KMS-11 (cell line): ENCODE measurements around the gene C14orf119.

Source experiments
- H2AFZ ChIP-seq: fragments of 200-600 bp; sonication (generic); 2 replicates; pipeline ENCODE4 v1.6.1; 2016; ENCODE audit warnings: antibody characterized with exemption, mixed run types, low read depth
- H3K27ac ChIP-seq: fragments of 200-600 bp; sonication (generic); 2 replicates; pipeline ENCODE4 v1.6.1; 2016; ENCODE audit warnings: mild to moderate bottlenecking, mixed run types
- H3K27me3 ChIP-seq: fragments of 200-600 bp; sonication (generic); 2 replicates; pipeline ENCODE4 v1.6.1; 2017; ENCODE audit warnings: mild to moderate bottlenecking, low read depth, mixed run types, moderate library complexity; ENCODE audit not compliant: insufficient read depth
- H3K36me3 ChIP-seq: fragments of 200-600 bp; sonication (generic); 2 replicates; pipeline ENCODE4 v1.6.1; 2017; ENCODE audit warnings: mild to moderate bottlenecking, mixed run types; ENCODE audit not compliant: insufficient read depth
- H3K4me1 ChIP-seq: fragments of 200-600 bp; sonication (generic); 2 replicates; pipeline ENCODE4 v1.6.1; 2016; ENCODE audit warnings: mild to moderate bottlenecking, low read depth, mixed run types; ENCODE audit not compliant: poor library complexity, severe bottlenecking
- H3K4me2 ChIP-seq: fragments of 200-600 bp; sonication (generic); 2 replicates; pipeline ENCODE4 v1.7.0; 2016; ENCODE audit warnings: mild to moderate bottlenecking, mixed run types
- H3K4me3 ChIP-seq: fragments of 200-600 bp; sonication (generic); IDR thresholded peaks from 2 replicates; pipeline ENCODE4 v1.6.1; 2017; ENCODE audit warnings: low read depth, low read length, mixed read lengths; ENCODE audit not compliant: insufficient read depth
- H3K79me2 ChIP-seq: fragments of 200-600 bp; sonication (generic); 2 replicates; pipeline ENCODE4 v1.6.1; 2016; ENCODE audit warnings: low read depth, mixed run types; ENCODE audit not compliant: insufficient read depth
- H3K9ac ChIP-seq: fragments of 200-600 bp; sonication (generic); 2 replicates; pipeline ENCODE4 v1.6.1; 2016; ENCODE audit warnings: mild to moderate bottlenecking, mixed run types
- H4K20me1 ChIP-seq: fragments of 200-600 bp; sonication (generic); 2 replicates; pipeline ENCODE4 v1.6.1; 2016; ENCODE audit warnings: mild to moderate bottlenecking, mixed run types; ENCODE audit not compliant: insufficient read depth
- CTCF ChIP-seq: fragments of 200-600 bp; sonication (generic); conservative IDR thresholded peaks from 2 replicates; pipeline ENCODE4 v1.6.1; 2017; ENCODE audit warnings: low read depth, mild to moderate bottlenecking, antibody characterized with exemption, low read length, moderate library complexity, mixed read lengths

C14orf119 gene

GRCh38 chr14:23127861-23128260, 32.6 kb downstream of the C14orf119 start:
- Histone ChIP-seq H4K20me1 (no peaks in the 10 kb centered on the region), H3K4me1 (no peaks in the 10 kb centered on the region), H3K79me2 (no peaks in the 10 kb centered on the region), H3K27ac (no peak overlapping the region), H3K4me2 (no peak overlapping the region), H3K27me3 (no peaks in the 10 kb centered on the region), H2AFZ (no peak overlapping the region), H3K9ac (no peak overlapping the region), H3K36me3 (no peaks in the 10 kb centered on the region), H3K4me3 (no peak overlapping the region)
- TF ChIP-seq CTCF: no peak

GRCh38 chr14:23128969-23129758, 33.9 kb downstream of the C14orf119 start:
- no peak overlapping the region for H2AFZ ChIP-seq
- H3K4me1 ChIP-seq: no peaks in the 10 kb centered on the region
- no peaks in the 10 kb centered on the region for H3K36me3 ChIP-seq
- H4K20me1 ChIP-seq: no peaks in the 10 kb centered on the region
- no peak overlapping the region for H3K9ac ChIP-seq
- H3K4me2 ChIP-seq: no peak overlapping the region
- TF ChIP-seq CTCF: no peak
- no peak overlapping the region for H3K27ac ChIP-seq
- H3K4me3 ChIP-seq: no peak overlapping the region
- H3K79me2 ChIP-seq: no peaks in the 10 kb centered on the region
- no peaks in the 10 kb centered on the region for H3K27me3 ChIP-seq

GRCh38 chr14:23129759-23130316, 34.5 kb downstream of the C14orf119 start:
- no peak overlapping the region for H3K4me3 ChIP-seq
- H3K36me3 ChIP-seq: no peaks in the 10 kb centered on the region
- H3K27me3 ChIP-seq: no peaks in the 10 kb centered on the region
- H2AFZ ChIP-seq: no peak overlapping the region
- no peak overlapping the region for H3K4me2 ChIP-seq
- H3K9ac ChIP-seq: no peak overlapping the region
- no peak overlapping the region for H3K27ac ChIP-seq
- TF ChIP-seq CTCF: no peak
- no peaks in the 10 kb centered on the region for H3K4me1 ChIP-seq
- no peaks in the 10 kb centered on the region for H4K20me1 ChIP-seq
- H3K79me2 ChIP-seq: no peaks in the 10 kb centered on the region

- no peak overlapping the region for H3K4me2 ChIP-seq
- TF ChIP-seq CTCF: no peak
- H3K4me1 ChIP-seq: no peaks in the 10 kb centered on the region
- H3K36me3 ChIP-seq: no peaks in the 10 kb centered on the region
- no peak overlapping the region for H2AFZ ChIP-seq
- H3K9ac ChIP-seq: no peak overlapping the region
- H3K27ac ChIP-seq: no peak overlapping the region
- H4K20me1 ChIP-seq: no peaks in the 10 kb centered on the region
- no peaks in the 10 kb centered on the region for H3K27me3 ChIP-seq
- no peak overlapping the region for H3K4me3 ChIP-seq
- H3K79me2 ChIP-seq: no peaks in the 10 kb centered on the region
Observed at GRCh38 chr14:23130871-23131270, 35.6 kb downstream of the C14orf119 start.
